Brain pericyte (primary cell): ENCODE results near the gene BRD7.

Experiments used
- DNase-seq: peaks from one replicate; pipeline ENCODE4 v3.0.0-alpha.2; 2012; ENCODE audit warnings: low read depth, low spot score

Gene BRD7

DNA sequence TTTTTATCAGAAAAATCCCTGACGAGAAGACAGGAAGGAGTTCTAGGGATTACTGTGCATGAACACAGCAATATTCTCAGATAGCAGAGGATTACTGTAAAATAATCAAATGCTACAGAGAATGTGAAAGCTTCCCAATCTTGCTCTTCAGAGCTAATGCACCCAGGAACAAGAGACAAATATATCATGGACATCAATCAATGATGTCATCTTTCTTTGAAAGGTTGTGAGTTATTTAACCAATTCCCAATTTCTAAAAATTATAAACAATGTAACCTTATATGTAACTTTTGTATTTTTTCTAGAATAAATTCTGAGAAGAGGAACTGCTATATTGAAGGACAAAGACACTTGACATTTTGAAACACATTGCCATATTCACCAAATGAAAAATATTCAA lies 46.5 kb downstream of the BRD7 start:
- no peak for DNase-seq

DNA sequence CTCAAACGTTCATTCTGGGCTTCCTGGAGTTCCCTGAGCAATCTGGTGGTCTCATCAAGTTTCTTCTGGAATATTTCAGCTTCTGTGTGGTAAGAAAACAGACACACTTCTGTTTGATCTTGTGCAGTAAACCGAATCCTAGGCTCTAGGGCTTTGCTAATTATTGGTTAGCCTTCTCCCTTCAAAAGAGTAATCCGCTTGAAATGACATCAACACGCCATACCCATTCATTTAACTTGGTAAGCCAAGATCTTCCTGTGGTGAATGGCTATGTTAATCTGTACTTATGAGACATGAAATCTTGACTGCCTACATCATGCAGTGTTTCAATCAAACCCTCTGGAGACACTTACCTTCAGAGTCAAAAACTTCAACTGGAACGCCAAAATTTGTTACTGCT lies 48.5 kb downstream of the BRD7 start:
- no peak for DNase-seq

DNA sequence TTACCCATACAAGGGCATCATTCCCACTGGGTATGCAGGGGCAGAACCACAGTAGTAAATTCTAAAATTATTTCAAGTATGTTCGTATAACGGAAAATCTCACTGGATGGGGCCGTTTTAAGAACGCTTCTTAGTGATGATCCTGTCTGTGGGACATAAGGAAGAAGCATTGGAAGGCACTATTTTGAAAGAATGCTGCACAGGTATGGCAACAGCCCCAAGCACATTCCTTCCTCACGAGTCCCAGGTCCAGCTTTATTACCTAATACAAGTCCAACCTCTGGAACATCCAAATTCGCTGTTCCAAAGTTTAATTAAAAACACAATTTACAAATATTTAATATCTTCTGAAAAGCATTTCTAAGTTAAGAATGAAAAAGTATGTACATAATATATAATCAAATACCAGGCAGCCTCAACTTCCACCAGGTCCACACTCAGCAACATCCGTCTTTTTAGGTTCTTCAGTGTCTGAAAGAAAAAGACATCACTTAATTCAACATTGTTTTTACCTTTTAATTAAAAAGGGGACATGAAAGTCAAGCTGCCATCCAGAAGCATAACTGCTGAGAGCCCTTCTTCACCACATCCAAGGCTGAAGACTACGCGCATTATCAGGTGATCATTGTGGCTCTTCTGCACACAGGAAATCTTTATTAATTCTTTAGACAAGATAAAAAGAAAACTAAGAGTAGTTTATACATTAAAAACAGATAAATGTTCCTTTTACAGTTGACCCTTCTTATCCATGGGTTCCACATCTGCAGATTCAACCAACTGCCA lies 49.8 kb downstream of the BRD7 start:
- DNase-seq: no peak

DNA sequence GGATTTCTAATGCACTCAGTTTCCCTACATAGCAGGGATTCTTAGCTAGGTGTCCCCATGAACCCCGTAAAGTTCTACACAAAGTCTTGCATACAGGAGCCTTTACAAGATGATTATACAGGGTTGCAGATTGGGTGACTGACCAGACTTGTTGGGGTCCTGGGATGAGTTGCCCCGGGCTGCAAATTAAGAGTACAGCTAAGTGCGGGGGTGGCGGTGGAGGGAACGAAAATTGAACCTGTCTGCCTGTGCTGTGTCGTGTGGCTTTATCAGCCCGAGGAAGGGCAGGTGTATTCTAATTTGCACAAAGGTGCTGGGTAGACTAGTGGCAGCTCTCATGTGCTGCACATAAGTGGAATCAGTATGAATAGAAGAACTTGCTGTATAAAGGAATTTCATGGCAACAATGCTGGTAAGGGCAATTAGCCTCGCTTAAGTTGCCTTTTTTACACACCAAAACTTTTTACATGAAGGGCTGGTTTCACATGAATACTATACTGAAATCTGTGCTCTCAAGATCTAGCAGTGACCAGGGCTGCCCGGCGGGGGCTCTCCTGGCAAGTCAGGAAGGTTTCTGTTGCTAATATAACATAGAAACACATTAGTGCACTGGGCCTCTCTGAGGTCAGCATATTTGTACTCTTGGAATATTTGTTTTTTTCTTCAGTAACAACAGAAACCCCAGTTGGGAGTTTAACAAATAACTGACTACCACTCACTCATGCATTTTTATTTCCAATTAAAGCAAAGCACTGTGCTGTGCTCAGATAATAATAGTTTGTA lies 51.7 kb downstream of the BRD7 start:
- peak; percentile 50 for DNase-seq

DNA sequence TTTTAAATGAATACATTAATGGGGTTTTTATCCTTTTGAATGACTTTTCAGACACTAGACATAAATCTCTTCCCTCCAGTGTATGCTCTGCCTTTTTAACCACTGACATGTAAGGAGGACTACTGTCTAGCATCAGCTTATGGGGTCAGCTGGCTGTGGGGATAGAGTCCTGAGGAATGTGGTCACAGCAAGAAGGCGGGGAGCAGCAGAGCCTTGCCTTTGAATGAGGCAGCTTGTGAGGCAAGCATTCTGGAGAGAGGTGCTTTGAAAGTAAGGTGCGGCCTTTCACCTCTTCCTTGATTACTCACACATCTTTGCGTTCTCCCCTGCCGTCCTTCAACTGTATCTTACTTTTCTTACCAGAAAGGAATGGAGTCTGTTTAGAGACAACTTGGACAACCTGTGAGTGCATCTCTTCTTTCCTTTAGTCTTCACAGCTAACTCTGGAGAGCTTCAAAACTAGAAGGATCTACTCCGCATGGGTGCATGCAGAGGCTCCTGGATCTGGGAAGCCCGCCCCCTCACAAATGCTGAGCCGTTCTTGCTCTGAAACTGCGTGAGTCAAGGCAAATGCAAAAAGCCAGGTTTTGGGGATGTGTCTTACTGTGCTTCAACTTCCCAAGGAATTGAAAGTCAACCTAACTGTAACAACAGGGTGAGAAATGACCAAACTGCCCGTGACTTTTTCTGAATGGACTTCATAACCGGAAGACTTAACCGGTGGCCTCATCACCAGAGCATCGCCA lies 52.5 kb downstream of the BRD7 start:
- no peak for DNase-seq

DNA sequence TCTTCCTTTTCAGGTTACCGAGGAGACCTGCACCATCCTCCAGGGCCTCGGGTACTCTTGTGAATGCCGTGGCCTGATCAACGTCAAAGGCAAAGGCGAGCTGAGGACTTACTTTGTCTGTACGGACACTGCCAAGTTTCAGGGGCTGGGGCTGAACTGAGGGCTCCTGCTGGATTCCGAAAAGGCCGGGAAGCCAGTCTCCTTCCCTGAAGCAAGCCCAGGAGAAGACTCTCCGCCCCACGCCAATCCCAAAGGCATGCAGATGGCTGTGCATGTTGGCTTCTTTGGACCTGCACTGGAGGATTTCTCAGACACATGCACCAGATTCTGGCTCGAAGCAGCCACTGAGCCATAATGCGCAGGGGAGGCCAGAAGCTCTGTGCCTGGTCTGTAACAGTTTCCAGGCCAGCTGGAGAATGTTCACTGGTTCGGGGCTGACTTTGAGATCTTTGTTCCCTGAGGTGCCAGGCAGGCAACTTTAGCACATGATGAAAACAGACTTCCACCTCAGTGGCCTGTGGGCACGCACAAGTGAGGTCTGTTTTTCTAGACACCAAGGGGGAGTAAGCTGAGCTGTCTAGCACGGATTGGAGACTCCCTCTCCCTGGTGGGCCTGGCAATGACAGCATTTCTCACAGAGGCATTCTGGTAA lies 53.3 kb downstream of the BRD7 start:
- DNase-seq: peak; percentile 69

DNA sequence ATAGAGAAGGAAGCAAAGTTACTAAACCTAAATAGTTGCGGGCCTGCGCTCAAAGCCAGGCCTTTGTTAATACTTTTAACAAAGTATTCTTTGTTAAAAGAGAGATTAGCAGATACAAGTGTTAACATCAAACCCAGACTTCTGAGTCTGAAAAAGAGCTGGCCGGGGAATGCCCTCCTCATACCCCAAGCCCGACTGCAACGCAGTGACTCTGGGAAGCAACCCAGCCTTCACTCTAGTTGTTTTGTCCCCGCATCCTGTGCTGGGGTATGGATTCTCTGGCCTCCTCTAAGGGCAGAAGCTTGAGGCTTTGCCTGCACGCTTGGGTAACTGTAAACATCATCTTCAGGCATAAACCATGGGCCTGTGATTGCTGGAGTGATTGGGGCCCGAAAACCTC lies 54.1 kb downstream of the BRD7 start:
- no peak for DNase-seq

DNA sequence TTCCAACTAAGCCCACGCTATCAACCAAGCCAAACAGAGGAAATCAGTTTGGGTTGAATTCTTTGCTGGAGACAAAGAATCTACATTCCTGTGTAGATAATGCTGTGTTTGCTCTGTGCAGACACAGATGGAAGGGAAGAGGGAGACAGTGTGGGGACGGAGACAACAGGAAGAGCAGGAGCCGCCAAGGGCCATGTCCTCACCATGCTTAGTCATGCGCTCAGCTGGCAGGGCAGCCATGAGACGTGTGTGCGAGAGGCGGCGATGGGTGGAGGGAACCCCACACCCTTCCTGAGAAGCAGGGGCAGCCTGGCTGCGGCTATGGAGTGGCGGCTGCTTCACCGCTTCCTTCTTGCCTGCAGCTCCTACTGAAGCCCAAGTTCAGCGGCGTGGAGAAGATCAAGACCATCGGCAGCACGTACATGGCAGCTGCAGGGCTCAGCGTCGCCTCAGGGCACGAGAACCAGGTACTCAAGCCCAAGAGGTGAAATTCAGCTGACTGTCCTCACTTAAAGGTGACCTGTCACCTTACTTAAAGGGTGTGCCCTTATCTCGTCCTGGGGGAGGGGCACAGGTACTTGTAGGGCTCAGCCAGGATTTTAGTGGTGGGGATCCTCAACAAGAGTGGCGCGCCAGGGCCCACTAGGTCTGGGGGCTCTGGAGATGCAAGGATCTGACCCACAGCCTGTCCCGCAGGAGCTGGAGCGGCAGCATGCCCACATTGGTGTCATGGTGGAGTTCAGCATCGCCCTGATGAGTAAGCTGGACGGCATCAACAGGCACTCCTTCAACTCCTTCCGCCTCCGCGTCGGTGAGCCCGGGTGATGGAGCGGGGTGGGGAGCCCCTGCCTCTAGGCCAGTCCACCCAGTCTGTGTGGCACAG lies 55.0 kb downstream of the BRD7 start:
- DNase-seq: no peak

DNA sequence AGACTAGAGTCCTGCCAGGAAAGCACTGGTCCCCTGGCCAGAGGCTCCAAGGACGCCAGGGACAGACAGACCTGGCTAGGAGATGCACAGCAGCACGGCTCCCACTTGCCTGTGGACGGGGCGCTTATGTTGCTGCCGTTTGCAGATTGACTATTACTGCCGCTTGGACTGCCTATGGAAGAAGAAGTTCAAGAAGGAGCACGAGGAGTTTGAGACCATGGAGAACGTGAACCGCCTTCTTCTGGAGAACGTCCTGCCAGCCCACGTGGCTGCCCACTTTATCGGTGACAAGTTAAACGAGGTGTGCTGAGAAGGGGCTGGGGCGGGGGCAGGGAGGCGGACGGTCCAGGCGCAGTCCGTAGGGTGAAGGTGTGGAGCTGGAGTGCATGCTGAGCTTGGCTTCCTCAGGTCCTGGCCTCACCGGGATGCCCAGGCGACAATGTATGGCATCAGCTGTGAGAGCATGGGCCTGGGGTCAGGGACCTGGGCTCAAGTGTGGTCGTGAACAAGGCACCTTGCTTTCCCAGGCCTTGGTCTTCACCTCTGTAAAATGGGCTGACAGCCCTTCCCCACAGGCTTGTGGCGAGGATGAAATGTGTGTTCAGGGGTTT lies 56.8 kb downstream of the BRD7 start:
- no peak for DNase-seq

DNA sequence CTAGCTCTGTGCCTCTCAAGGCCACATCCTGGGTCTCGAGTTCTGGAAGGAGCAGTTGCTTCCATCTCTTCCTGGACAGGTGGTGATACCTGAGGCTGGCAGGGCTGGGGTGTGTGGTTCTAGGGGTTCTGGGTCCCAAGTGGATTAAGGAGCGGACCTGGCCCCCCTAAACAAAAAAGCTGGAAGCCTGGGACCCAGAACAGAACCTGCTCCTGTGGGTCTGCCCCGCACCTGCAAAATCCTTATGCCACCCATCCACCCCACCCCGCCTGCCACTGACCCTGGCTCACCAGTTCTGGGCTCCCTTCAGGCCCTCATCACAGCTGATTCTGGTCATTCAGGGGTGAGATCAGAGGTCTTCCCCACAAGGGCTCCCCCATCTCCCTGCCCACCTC lies 57.7 kb downstream of the BRD7 start:
- DNase-seq: no peak

DNA sequence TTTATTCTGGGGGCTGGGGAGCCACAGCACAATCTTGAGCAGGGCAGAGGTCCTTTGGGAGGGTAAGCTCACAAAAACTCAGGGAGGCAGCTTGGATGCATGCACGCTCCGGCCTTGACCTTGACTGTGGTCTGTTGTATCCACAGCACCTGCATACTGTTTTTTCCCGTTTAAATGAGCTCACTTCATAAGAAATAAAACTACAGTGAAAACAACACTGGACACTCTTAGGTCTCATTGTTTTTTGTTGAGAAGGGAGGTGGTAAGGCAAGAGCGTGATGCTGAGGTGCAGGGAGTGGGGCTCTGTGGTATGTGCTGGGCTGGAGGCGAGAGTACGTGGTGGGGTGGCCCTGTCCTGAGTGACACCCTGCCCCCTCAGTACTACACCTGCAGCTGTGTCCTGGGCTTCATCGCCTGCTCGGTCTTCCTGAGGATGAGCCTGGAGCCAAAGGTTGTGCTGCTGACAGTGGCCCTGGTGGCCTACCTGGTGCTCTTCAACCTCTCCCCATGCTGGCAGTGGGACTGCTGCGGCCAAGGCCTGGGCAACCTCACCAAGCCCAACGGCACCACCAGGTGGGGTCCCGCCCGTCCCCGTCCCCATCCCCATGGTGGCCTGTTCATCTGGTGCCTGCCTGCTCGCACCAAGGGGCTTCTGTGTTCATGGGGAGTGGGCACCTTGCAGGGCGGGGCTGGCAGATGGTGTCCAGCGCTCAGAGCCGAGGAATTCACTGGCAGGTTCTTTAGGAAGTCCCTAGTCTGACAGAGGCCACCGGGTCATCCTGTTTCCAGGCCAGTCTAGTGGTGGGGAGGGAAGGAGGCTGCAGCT lies 58.3 kb downstream of the BRD7 start:
- no peak for DNase-seq

DNA sequence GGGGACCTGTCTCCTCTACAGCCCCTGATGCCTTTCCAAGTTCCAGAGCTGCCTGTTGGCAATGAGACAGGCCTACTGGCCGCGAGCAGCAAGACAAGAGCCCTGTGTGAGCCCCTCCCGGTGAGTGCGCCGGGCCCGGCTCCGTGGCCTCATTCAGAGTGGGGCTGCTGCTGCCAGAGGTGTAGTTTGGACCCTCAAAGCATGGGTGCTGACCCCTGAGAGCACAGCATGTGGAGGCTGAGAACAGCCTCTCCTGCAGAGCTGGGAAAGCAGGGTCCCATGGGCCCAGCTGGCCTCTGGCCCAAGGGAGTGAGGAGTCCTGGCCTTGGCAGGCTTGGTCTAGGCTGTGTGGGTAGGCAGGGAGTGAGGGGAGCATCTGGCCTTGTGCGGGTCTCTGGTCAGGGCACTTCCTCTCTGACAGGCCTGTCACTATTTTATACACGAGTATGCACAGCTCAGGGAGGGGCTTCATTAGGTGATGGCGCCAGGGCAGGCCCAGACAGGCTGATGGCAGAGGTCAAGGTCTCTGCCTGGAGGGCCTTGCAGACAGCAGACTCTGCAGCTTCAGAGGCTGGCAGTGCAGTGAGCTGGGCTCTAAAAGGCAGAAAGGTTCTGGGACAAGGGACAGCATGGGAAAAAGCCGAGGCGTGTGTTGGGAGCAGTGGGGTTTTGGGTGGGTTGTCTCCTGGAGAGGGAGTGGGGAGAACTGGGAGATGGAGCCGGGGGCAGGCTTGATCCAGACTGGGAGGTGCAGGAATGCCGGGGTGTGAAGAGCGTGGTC lies 59.1 kb downstream of the BRD7 start:
- no peak for DNase-seq

DNA sequence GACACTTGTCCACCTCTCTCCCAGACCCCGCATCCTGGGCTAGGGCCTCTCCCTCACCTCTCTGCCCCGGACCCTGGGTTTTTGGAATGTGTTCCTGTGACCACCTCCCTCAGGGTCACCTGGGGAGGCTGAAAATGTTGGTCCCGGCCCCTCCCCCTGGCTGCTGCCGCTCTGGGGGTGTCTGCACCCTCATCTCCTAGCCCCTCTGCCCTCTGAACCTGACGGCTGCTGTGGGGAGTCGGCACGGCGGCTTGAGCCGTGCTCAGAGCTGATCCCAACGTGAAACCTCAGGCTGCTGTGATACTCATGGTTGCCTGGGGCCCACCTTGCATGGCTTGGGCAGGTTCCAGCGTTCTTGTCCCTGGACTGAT lies 59.6 kb downstream of the BRD7 start:
- no peak for DNase-seq

DNA sequence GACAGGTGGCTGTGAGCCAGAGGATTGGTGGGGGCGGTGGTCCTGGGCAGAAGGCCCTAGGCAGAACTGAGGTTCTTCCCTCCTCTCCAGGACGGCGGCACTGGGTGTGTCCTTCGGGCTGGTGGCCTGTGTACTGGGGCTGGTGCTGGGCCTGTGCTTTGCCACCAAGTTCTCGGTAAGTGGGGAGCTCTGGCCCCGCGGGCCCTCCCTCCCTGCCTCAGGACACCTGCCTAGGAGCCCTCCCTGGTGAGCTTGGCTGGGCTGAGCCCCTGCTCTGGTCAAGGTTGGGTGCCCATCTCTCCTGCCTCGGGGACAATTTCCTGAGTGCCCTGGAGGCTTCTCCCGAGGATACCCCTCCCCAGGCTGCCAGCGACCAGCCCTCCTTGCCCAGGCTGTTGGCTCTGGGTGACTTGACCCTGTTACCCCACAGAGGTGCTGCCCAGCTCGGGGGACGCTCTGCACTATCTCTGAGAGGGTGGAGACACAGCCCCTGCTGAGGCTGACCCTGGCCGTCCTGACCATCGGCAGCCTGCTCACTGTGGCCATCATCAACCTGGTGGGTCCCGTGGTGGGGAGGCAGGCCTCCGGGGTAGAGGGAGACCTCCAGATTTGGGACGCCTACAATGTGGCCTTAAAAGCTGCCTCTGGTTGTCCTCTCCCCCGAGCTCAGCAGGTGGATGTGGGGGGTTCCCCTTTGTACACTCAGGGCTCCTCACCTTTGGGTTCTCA lies 60.4 kb downstream of the BRD7 start:
- no peak for DNase-seq

DNA sequence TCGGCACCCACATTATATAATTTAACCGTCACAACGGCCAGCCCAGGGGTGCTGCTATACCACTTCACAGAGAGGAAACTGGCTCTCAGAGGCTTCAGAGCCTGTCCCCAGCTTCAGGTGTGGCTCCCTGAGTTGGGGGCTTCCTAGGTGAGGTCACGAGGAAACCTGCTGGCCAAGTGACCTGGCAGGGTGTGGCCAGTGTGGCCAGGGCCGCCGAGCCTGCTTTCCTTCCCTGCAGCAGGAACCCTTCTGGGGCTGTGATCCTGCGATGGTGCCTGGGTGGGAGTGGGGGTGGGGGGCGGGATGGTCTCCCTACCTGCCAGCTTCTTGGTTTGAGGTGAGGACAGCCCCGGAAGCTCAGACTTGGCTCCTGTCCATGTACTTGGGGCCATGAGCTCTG lies 62.5 kb downstream of the BRD7 start:
- DNase-seq: no peak

DNA sequence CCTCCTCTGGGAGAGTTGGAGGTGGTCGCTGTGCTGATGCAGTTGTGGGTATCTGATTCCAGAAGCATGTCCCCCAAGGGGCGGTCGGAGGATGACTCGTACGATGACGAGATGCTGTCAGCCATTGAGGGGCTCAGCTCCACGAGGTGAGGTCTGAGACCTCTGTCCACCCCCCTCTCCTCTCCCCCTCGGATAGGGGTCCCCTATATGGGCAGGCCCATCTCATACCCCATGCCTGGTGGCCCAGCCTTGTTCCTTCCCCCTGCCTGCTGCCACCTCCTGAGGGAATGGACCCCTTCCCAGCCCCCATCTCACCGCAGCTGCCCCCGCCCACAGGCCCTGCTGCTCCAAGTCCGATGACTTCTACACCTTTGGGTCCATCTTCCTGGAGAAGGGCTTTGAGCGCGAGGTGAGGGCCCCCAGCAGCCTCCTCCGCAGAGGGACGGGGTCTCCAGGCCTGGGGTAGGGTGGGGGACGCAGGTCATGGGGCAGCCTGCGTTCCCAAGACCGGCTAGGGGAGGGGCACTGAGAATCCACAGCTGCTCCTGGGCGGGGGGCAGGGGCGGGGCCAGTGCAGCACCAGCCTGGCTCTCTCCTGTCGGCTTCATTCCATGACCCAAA lies 63.2 kb downstream of the BRD7 start:
- no peak for DNase-seq

DNA sequence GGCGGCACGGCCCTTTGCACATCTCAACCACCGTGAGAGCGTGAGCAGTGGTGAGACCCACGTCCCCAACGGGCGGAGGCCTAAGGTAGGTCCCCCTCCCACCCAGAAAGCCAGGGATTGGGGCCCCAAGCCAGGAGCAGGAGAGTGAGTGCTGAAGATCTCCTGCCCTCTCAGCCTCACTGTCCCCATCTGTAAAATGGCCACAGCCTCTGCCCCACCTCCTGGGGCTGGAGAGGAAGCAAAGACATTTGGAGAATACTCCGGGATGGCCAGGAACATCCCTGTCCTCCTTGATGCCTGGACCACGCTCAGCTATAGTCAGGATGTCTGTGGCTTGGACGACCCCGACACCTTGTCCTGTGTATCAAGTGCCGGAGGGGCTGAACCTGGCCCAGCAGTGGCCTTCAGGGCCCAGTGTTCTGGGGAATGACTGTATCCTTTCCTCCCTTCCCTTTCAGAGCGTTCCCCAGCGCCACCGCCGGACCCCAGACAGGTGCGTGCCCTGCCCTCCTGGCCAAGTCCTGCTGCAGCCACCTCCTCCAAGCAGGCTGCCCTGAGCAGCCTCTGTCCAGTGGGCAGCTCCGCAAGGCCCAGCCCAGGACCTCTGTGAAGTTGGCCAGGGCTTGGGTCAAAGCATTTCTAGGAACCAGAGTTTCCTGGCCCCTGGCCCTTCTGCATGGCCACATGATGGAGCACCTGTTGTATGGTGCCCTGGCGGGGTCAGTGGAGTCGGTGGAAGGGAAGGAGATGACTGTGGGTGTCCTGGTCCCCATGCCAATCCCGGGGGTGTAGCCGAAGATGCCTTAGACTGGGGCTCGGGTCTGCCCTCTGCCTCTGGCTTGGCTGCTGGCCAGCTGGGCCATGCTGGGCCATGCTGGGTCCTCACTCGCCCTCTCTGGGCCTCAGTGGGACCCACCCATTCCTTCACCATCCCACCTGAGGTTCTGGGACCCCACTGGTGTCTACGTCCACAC lies 64.0 kb downstream of the BRD7 start:
- no peak for DNase-seq
